PC-3 (cell line): ENCODE results near the gene EVC.

Source experiments
- CTCF ChIP-seq: fragments of 300-600 bp; sonication (generic); conservative IDR thresholded peaks from 2 replicates; pipeline ENCODE4 v1.5.1; 2017; ENCODE audit warnings: antibody characterized with exemption, low read depth, mild to moderate bottlenecking, low read length
- EZH2 ChIP-seq: fragments of 300-600 bp; sonication (generic); IDR thresholded peaks from one replicate; pipeline ENCODE4 v1.6.1; 2017; ENCODE audit warnings: antibody characterized with exemption, mild to moderate bottlenecking, low read length; ENCODE audit not compliant: unreplicated experiment

GRCh38 chr4:5821665-5822358 lies 110.8 kb downstream of the EVC start:
- peak; percentile 60 for TF ChIP-seq CTCF
- no peak for TF ChIP-seq EZH2
